OCI-M2 (cell line): ENCODE results near the gene LEFTY1.

Experiments used
- DNase-seq: peaks from one replicate; lab custom pipeline; 2025; ENCODE audit not compliant: unreplicated experiment; lab: John Stamatoyannopoulos, UW

The LEFTY1 gene

DNA sequence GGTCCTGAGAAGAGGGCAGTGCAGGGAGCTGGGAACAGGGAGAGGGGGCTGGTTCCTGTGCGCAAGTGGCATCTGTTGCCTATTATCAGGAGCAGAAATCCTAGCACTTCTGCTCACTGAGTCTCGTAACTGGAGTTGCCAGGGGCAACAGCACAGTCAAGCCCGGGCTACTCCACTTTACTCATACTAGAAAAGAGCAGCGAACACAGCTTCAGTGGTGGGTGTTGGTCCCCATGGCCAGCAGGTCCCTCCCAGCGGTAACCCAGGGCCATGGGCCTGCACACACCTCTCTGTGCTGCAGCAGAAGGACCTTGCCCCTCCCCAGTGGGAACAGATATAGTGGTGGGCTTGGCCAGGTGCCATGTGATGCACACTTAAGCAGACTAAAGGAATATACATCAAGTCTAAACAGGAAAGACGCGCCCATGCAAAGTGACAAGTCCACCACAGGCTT is 26.6 kb upstream of the LEFTY1 start:
- no peak for DNase-seq

GRCh38 chr1:225914947-225915346 is 26.0 kb upstream of the LEFTY1 start:
- no peak for DNase-seq

DNA sequence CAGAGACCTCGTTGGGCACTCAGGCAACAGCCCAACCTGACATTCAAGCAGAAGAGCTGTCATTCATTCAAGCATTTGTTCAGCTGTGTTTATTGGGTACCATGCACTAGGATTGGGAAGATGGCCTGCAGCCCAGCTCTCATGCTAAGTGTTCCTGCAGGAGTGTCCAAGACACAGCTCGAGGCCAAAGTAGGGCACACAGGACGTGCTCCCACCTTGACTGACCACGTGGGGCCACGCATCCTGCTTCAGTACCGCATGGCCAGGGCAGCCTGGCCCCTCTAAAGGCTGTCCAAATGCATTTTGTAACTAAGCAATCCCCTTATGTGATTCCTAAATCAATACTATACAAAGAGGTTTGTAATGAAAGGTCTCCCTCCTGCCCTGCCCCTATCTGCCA is 25.4 kb upstream of the LEFTY1 start:
- no peak for DNase-seq

DNA sequence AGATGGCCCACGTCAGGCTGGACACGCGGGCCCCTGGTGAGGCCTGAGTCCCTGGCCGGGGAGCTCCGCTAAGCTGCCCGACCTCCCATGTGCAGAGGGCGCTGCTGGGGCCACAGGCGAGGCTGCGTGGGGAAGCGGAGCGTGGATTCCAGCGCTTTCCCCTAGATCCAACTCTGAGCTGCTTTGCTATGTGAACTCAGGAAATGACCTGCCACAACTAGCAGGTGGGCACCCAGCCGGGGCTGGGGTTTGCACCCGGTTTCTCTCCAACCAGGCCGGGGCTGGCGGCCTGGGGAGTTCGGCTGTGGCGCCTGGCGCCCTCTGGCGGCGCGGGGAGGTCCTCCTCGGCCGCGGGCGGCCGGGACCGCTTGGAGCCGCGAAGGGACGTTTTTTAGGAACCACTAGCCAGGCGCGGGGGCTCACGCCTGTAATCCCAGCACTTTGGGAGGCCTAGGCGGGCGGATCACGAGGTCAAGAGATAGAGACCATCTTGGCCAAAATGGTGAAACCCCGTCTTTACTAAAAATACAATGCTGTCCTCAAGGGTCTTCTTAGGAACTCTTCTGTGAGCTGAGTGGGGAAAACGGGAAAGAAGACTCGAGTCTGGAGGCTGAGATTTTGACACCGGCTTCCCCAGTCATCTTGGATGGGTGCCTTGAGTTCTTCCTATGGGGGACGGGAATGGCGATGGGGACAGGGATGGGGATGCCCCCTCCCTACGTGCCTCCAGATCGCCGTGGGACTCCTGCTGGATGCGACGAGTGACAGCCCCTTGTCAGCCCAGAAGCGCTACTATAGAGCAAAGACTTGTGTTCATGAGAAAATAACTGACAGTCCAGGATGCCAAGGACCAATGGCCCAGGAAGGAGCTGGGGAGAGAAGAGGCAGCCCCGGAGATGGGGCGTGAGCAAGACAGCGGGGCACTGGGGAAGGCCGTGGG is 22.5 kb upstream of the LEFTY1 start:
- no peak for DNase-seq

DNA sequence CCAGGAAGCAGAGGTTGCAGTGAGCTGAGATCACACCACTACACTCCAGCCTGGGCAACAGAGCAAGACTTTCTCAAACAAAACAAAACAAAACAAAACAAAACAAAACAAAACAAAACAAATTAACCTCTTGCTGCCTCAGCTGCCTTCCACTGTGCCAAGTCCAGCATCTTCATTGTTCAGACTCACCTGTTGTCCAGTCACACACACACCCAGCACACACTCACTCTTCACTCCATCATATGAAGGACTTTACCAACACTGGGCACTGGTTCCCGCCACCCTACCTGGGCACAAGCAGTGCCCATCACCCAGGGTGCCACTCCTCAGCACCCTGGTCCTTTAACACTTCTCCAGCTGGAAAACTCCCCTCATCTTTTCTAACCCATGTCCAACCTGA is 20.5 kb upstream of the LEFTY1 start:
- DNase-seq = no peak

GRCh38 chr1:225908773-225909172 is 19.8 kb upstream of the LEFTY1 start:
- DNase-seq = no peak

- no peak for DNase-seq
These were observed 19.2 kb upstream of the LEFTY1 start for GRCh38 chr1:225908013-225908640.

GRCh38 chr1:225907341-225907740 is 18.4 kb upstream of the LEFTY1 start:
- no peak for DNase-seq

DNA sequence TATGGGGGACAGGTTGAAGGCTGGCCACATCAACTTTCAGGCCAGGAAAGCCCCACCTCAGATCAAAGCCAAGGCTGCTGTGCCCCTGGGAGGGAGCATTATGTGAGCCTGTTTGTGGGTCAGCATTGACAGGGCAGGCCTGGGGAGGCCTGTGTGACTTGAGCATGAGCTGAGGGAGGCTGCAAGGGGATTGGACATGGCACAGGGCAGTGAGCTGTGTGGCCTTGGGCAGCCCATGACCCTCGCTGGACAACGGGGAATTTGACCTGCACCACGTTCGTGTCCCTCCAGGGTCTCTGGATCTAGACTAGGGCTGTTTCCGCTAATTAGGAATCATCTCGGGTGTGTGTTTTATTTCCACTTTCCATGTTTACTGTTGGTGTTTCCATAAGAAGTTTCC is 17.5 kb upstream of the LEFTY1 start:
- no peak for DNase-seq

DNA sequence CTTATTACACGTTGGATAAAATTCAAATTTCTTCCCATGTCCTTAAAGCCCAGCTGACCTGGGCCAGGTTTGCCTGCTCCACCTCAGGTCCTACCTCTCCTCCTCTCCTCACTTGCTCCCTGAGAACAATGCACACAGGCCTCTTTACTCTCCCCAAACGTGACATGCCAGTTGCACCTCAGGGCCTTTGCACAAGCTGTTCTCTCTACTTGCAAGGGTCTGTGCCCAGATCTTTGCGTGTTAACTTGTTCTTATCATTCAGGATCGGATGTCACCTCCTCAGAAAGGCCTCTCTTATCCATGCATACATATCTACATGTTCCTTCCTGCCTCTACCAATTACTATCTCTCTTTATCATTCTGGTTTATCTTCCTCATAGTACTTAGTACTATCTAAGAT is 14.7 kb upstream of the LEFTY1 start:
- DNase-seq = no peak

GRCh38 chr1:225899044-225899925 is 10.3 kb upstream of the LEFTY1 start:
- no peak for DNase-seq

GRCh38 chr1:225897595-225898514 is 8.9 kb upstream of the LEFTY1 start:
- no peak for DNase-seq

DNA sequence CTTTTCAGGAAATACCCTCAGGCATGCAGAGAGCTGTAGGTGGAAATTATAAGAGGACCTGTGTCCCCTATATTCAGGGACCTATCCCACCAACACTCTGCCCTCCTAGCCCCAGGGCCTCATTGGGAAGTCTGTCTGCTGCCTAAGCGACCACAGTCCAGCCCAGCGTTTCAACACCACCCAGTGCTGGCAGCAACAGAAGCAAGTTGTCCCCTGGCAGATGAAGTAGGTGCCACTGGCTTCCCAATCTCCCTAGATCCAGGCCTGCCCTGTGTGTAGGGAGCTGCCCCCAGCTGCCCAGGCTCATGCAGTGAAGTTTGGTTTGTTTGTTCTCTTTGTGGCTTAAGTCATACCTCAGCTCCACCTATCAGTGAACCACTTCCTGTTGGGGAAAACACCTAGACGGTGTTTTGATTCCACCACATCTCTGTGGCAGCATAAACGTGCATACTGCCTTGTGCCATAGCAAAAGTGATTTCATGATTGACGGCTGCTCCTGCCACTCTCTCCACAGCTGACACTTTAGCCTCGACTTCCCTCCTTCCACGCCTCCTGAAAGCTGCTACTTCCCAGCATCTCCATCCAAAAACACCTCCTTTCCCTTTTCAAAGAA is 8.1 kb upstream of the LEFTY1 start:
- no peak for DNase-seq

DNA sequence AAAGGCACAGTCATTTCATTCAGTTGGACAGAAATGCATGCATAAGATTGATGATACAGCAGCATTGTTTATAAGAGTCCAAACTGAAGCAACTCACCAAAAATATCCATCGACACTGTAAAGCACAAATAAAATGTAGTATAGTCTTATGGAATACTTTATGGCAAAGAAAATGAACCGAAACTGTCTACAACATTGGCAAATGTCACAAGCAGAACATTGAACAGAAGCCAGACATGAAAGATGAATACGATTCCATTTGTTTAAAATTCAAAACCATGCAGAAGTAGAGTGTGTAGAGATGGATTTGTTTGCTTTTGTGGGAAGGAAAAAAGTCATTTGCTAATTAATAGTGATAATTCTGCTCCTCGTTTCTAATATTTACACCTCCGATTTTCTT is 7.5 kb upstream of the LEFTY1 start:
- DNase-seq = no peak

DNA sequence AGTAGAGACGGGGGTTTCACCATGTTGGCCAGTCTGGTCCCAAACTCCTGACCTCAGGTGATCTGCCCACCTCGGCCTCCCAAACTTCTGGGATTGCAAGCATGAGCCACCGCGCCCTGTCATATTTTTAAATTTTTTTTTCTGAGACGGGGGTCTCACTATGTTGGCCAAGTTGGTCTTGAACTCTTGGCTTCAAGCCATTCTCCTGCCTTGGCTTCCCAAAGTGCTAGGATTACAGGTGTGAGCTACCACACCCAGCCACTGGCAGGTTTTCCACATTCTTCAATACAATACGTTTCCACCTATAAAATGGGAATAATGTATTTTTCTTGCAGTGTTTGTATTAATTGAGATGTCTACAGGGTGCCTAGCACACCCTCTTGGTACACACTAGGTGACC is 3.4 kb upstream of the LEFTY1 start:
- DNase-seq = no peak

DNA sequence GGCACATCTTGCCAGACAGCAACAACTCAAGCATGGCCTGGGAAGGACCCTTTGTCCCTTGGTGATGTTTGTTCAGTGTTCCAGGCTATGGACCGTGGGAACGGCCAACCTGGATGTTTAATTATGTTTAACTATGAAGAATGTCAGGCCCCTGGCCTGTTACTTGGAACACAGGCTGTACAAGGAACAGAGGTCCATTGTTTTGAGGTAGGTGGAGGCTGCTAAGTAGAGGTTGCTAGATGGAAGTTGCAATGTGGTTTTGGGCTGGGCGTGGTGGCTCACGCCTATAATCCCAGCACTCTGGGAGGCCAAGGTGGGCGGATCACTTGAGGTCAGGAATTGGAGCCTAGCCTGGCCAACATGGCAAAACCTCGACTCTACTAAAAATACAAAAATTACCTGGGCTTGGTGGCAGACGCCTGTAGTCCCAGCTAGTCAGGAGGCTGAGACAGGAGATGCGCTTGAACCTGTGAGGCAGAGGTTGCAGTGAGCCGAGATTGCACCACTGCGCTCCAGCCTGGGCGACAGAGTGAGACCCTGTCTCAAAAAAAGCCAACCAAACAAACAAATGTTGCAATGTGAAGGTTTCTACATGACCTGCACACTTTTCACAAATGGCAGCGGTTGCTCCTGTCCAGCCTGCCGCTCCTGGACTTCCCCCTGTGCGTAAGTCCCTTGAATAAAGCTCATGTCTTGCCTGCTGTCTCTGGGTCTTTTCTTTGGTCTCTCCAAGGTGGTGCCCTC is 2.5 kb upstream of the LEFTY1 start:
- DNase-seq = no peak

DNA sequence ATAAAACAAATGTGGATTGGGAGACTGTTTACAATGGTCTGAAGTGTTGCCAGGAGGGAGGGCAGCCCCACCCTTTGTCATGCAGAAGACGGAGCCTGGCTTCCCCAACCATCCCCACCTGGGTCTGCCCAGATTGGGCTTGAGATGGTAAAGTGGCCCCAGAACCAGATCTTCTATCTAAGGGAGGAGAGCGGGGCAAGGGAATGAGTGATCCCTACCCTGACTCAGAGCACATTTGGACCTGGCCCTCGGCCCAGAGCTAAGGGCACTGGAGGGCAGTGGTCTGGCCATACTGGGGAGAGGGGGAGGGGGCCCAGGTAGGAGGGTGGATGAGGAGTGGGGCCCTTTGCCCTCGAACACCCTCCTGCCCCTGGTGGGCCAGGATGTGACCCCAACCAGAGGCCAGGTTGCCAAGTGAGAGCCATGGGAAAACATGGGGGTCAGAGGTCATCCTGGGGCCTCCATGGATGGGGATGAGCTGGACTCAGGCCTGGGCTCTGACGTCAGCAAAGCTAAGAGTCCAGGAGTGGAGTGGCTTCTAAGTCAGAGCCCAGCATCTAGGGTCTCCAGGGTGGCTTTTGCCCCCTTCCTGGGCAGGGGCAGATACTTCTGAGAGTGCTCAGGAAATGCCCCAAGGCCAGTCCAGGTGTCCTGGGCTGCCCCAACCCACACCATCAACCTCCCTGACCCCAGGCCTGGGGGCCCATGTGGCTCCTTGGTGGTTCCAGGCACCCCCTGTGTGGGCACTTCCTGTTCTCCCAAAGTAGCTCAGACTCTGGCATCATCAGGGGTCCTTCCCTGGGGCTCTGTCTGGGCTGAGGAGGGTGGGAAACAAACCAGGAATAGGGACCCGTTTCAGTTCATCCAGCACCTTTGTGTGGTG is 1.6 kb upstream of the LEFTY1 start:
- DNase-seq = no peak

DNA sequence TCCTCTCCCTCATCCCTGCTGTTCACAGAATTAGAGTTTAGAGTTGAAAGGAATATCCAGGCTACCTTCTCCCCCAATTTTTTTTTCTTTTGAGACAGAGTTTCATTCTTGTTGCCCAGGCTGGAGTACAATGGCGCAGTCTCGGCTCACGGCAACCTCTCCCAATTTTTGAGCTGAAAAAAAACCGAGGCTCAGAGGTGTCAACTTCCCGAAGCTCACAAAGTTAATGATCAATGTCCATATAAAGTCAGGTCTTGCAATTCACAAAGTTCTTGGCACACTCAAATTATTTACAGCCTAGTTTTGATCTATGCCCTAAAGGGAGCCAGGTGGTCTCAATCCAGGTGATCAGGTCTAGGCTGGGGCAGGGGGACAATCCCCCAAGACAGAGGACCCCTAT is 797 bp upstream of the LEFTY1 start:
- no peak for DNase-seq
